22Rv1 (cell line): ENCODE data around the gene FAM170B.

ENCODE experiments used
- CTCF ChIP-seq: fragments of 450-650 bp; IDR thresholded peaks from 2 replicates; pipeline ENCODE4 v1.5.1; 2017; ENCODE audit warnings: mild to moderate bottlenecking
- ZFX ChIP-seq: fragments of 450-650 bp; IDR thresholded peaks from 2 replicates; pipeline ENCODE4 v1.6.1; 2017; ENCODE audit warnings: antibody characterized with exemption, borderline replicate concordance

GRCh38 chr10:49176310-49177268 is 42.8 kb upstream of the FAM170B start:
- TF ChIP-seq CTCF (no peak), ZFX (no peak)
